Sigmoid colon (tissue), 7 donors: ENCODE results near the gene EXTL1. TPM values are rescaled to one million over a fixed set of nuclear protein-coding genes. Genes with fewer than 3 reads are reported as not detected.

Experiments
- DNase-seq: peaks from one replicate; pipeline ENCODE4 v3.0.0-alpha.2; 2019
- H3K27ac ChIP-seq, 4 donors: fragments of 200-600 bp; sonication (generic); one replicate each; pipeline ENCODE4 v1.5.1; 2016 to 2019; ENCODE audit warnings: mild to moderate bottlenecking in 1 of 4
- H3K27me3 ChIP-seq, 3 donors: fragments of 200-600 bp; sonication (generic); one replicate each; pipeline ENCODE4 v1.5.1; 2019; ENCODE audit warnings: mild to moderate bottlenecking in 1 of 3
- H3K36me3 ChIP-seq, 4 donors: fragments of 200-600 bp; sonication (generic); one replicate each; pipeline ENCODE4 v1.5.1; 2016 to 2019
- H3K4me1 ChIP-seq, 4 donors: fragments of 200-600 bp; sonication (generic); one replicate each; pipeline ENCODE4 v1.5.1; 2017 to 2019
- H3K4me3 ChIP-seq, 4 donors: fragments of 200-600 bp; sonication (generic); one replicate each; pipeline ENCODE4 v1.5.1; 2017 to 2019; ENCODE audit warnings: mild to moderate bottlenecking in 2 of 4, moderate library complexity in 1 of 4
- H3K9me3 ChIP-seq, 4 donors: fragments of 200-600 bp in 3 of 4; sonication (generic) in 3 of 4; one replicate each; pipeline versions ENCODE4 v1.5.1 to v1.6.1; 2013 to 2019
- EP300 ChIP-seq, 4 donors: sonication (generic); formaldehyde crosslinking; IDR thresholded peaks; one replicate each; pipeline ENCODE4 v1.6.1; 2017; ENCODE audit warnings: antibody characterized with exemption in 4 of 4
- POLR2A ChIP-seq, 2 donors: fragments of 450-650 bp; IDR thresholded peaks; one replicate each; pipeline ENCODE4 v1.6.1; 2016; ENCODE audit warnings: antibody characterized with exemption in 2 of 2, mild to moderate bottlenecking in 2 of 2, moderate library complexity in 2 of 2
- POLR2AphosphoS5 ChIP-seq, 4 donors: sonication (generic); formaldehyde crosslinking; IDR thresholded peaks; one replicate each; pipeline ENCODE4 v1.6.1; 2017; ENCODE audit warnings: antibody characterized with exemption in 4 of 4
- WGBS, 2 donors: extraction: QIAGEN DNeasy Blood & Tissue Kit; methylation state at CpG; one replicate each; pipeline ENCODE4 v1.1.7; 2013; 5-methylcytosine and 5-hydroxymethylcytosine counted together
- intact Hi-C: fragments of 100-400 bp; cut with DNase I; formaldehyde crosslinking; loops from one replicate; pipeline ENCODE4 v1.15.1; 2023
- polyA plus RNA-seq, 3 donors: library from polyadenylated mRNA; stranded (reverse); fragments of 200-250 nt; gene quantifications; one replicate each; pipeline ENCODE4 v1.2.3, GENCODE V29; 2013
- total RNA-seq, 4 donors: library from RNA; depleted of rRNA; stranded (reverse); fragments of >200 nt; gene quantifications; one replicate each; pipeline ENCODE4 v1.1.0, GENCODE V29; 2016
- TF ChIP-seq, protein P1 (sequence below), 4 experiments: fragments of 450-650 bp in 3 of 4; fragments of 200-600 bp in 1 of 4; IDR thresholded peaks; one replicate each; pipeline ENCODE4 v1.5.1; 2016 to 2019; ENCODE audit warnings: antibody characterized with exemption in 4 of 4, mild to moderate bottlenecking in 3 of 4, moderate library complexity in 2 of 4
- donor health status: healthy with polysubstance abuse.
- donor health status: Bipolar disorder and iron deficiency.
- donor health status: healthy.

The EXTL1 gene
- total and polyA plus RNA-seq, 7 donors: under 0.01 to 1.5 (median 1.0) TPM; not detected in 1

DNA sequence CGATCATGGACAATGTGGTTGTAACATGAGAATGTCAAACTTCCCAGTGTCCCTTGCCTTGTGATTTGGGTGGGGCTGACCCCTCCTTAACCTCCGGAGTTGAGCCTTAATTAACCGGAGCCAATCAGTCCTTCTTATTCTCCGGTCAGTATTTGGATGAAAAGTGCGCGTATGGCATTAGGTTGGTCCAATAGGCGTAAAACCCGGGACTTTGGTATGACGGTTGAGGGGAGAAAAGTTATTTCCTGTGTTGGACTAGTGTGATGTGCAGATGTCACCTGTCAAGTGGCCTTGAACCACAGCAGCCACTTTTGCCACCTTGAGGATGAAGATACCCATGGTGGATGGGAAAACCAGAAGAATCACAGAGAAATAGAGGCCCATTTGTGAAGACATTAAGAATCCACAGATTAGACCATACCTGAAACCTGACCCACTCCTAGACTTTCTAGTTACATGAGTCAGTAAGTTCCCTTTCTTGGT lies 28.8 kb upstream of the EXTL1 start:
- H3K4me3 ChIP-seq: no peak overlapping the region
- TF ChIP-seq, protein P1, sequence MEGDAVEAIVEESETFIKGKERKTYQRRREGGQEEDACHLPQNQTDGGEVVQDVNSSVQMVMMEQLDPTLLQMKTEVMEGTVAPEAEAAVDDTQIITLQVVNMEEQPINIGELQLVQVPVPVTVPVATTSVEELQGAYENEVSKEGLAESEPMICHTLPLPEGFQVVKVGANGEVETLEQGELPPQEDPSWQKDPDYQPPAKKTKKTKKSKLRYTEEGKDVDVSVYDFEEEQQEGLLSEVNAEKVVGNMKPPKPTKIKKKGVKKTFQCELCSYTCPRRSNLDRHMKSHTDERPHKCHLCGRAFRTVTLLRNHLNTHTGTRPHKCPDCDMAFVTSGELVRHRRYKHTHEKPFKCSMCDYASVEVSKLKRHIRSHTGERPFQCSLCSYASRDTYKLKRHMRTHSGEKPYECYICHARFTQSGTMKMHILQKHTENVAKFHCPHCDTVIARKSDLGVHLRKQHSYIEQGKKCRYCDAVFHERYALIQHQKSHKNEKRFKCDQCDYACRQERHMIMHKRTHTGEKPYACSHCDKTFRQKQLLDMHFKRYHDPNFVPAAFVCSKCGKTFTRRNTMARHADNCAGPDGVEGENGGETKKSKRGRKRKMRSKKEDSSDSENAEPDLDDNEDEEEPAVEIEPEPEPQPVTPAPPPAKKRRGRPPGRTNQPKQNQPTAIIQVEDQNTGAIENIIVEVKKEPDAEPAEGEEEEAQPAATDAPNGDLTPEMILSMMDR (IDR thresholded peaks at IDR 0.05): no peak
- TF ChIP-seq EP300 (IDR thresholded peaks at IDR 0.05) (no peak), POLR2AphosphoS5 (IDR thresholded peaks at IDR 0.05) (no peak), POLR2A (IDR thresholded peaks at IDR 0.05) (no peak)

DNA sequence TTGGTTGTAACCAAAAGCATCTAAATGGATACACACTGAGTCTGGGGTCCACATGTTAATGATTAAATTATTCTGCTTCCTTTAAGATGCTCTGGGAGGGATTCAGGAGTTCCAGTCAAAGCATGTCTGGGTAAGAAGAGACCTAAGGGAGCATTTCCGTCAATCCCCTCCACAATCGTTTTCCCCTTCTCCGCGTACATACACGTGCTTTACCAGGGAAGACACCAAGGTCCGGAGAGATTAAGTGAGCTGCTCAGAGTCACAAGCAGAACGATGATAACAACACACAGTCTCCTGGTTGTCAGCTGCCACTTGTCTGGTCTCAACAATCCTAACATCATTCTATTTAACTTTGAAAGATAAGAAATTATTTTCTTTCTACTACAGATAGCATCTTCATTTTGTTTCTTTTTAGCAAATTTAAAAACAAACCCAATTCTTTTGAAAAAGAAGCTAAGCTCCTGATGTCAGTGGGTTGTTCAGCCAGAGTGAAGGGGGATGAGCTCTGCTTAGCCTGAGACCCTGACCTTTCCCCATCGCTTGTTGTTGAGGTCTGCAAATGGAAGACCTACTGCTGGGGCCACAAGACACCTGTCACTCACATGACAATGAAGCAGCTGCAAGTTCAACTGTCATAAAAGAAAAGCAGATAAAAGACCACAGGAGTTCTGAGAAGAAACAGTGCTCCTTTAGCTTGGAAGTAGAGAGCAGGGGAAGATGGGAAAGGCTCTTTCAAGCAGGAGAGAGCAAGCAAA lies 28.2 kb upstream of the EXTL1 start:
- no peaks in the 10 kb centered on the region for H3K27me3 ChIP-seq
- DNase-seq: no peak
- no peak overlapping the region for H3K4me3 ChIP-seq
- H3K4me1 ChIP-seq: peaks cover 0 to 19% (median 15%) of the 10 kb centered on the region in 4 donors
- no peak for TF ChIP-seq POLR2AphosphoS5 (IDR thresholded peaks at IDR 0.05)
- TF ChIP-seq, protein P1 (IDR thresholded peaks at IDR 0.05): no peak
- TF ChIP-seq POLR2A (IDR thresholded peaks at IDR 0.05): no peak
- no peak for TF ChIP-seq EP300 (IDR thresholded peaks at IDR 0.05)
- intact Hi-C loops: no loop called here
- 84 to 97% methylated on average over 8 of the region's 8 CpGs for WGBS, 2 donors
- peaks cover 0 to 11% (median 8%) of the 10 kb centered on the region in 4 donors for H3K36me3 ChIP-seq
- no peaks in the 10 kb centered on the region for H3K9me3 ChIP-seq
- no peak overlapping the region for H3K27ac ChIP-seq

More for the DNA sequence above, 28.8 kb upstream of the EXTL1 start:
- peaks cover 0 to 11% (median 10%) of the 10 kb centered on the region in 4 donors for H3K36me3 ChIP-seq
- intact Hi-C loops: no loop called here
- H3K27ac ChIP-seq: no peak overlapping the region
- DNase-seq: no peak
- H3K9me3 ChIP-seq: no peaks in the 10 kb centered on the region
- no peaks in the 10 kb centered on the region for H3K27me3 ChIP-seq
- peaks cover 0 to 17% (median 13%) of the 10 kb centered on the region in 4 donors for H3K4me1 ChIP-seq
- 88 to 93% methylated on average over 9 of the region's 9 CpGs for WGBS, 2 donors

DNA sequence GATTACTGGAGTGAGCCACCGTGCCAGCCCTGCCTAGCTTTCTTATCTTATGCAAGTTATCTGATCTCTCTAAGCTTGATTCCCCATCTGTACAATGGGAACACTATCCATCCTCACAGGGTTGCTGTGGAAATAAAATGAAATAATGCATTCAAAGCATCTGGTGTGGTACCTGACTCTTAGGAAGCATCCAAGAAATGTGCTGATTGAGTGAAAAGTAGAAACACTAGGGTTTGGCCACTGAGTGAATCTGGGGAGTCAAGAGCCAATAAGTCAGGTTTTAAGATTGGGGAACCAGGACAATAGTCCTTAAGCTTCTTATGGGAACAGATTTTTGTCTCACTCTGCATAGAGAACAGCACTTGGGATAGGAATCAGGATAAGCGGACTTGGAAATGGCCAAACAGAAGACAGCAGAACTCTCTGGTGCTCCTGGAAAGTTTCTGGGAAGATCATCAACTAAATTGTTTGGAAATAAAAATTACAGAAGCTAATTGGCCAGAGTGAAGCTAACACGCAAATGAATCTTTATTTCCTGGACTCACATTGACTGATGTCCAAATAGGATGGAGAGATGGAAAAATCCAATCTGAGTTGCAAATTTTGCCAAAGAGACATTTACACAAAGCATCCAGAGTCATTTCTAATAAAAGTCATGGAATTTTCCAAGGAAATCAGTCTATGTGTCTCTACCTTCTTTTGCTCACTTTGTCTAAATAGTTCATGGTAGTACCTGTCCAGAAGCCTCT lies 27.0 kb upstream of the EXTL1 start:
- intact Hi-C loops: loop anchor here (5.0 kb wide), 2 partner anchors 172 to 377 kb away; partner anchors contain the start of gene MAN1C1
- no peak for DNase-seq
- Histone ChIP-seq H3K4me1 (peaks cover 0 to 23% (median 20%) of the 10 kb centered on the region in 4 donors), H3K36me3 (peaks cover 0 to 6% (median 5%) of the 10 kb centered on the region in 4 donors), H3K27me3 (no peaks in the 10 kb centered on the region), H3K27ac (no peak overlapping the region), H3K4me3 (no peak overlapping the region), H3K9me3 (no peaks in the 10 kb centered on the region)
- WGBS, 2 donors: 93 to 94% methylated on average over 3 of the region's 3 CpGs
- no peak for TF ChIP-seq POLR2AphosphoS5 (IDR thresholded peaks at IDR 0.05)
- TF ChIP-seq, protein P1 (IDR thresholded peaks at IDR 0.05): no peak
- no peak for TF ChIP-seq EP300 (IDR thresholded peaks at IDR 0.05)

DNA sequence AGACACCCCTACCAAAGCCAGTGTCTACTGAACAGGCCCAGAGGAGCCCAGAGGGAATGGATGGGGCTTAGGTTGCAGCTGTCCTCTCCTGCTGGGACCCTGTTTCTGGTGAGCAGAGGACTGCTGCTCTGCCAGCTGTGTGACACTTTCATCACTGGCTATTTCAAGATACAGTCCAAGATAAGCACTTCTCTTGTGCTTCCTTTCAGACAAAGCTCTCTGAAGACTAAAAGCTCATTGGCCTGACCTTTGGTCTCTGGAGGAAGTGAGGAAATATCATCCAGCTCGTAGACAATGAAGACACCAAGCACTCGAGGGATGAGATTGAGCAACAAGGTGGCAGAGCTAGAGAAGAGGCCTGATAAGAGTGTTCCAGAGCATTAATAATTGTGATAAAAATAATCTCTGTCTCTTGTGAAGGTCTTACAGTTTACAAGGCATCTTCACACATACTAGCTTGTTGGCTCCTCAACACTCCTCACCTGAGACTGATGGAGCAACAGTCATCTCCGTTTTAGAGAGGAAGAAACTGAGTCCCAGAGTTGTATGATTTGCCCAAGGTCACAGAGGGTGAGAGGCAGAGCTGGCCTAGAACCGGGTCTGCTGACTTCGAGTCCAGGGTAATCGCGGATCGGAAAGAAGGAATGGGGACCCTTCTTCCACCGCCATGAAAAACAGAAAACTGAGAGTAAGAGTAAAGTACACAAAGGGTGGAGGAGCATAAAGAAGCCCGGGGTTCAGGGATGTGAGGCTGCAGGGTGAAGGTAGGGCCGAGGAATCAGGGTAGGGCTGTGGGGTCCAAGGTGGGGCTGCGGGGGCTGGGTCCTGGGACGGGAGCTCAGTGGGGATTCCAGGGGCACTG lies 24.4 kb upstream of the EXTL1 start:
- 0 to 3% methylated on average over 13 of the region's 13 CpGs for WGBS, 2 donors
- Histone ChIP-seq H3K27ac (peak overlapping the region; percentile 85 to 89 (median 85)), H3K4me3 (peak overlapping the region; percentile 46 to 75 (median 71)), H3K9me3 (no peaks in the 10 kb centered on the region), H3K4me1 (peaks cover 0 to 19% (median 17%) of the 10 kb centered on the region in 4 donors), H3K27me3 (no peaks in the 10 kb centered on the region), H3K36me3 (no peaks in the 10 kb centered on the region)
- TF ChIP-seq POLR2A (IDR thresholded peaks at IDR 0.05) (no peak), POLR2AphosphoS5 (IDR thresholded peaks at IDR 0.05) (peak in 3 of 4 donors; percentile 9 to 49 (median 29))
- TF ChIP-seq, protein P1 (IDR thresholded peaks at IDR 0.05): no peak
- DNase-seq: no peak
- intact Hi-C loops: loop anchor here (5.0 kb wide), 2 partner anchors 175 to 380 kb away; partner anchors contain the start of gene MAN1C1
